ENCODE measurements around the gene OSBPL8. TPM values are rescaled to one million over a fixed set of nuclear protein-coding genes. Genes with fewer than 3 reads are reported as not detected.

The OSBPL8 gene
- total RNA-seq, 2 donors from 2014 or later, result 141 to 146 TPM

DNA sequence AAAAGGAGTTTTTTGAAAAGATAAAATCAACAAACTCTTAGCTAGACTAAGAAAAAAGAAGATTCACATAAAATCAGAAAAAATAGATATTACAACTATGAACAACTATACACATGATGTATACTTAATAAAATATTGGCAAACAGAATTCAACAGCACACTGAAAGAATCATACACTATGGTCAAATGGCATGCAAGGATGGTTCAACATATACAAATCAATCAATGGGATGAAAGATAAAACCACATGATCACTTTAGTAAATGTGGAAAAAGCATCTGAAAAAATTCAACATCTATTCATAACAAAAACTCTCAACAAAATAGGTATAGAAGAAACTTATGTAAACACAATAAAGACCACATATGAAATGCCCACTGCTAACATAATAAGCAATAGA is 126.8 kb downstream of the OSBPL8 start:
- Mint-ChIP-seq H3K4me1 (peaks cover 7% of the 10 kb centered on the region), H3K27me3 (no peaks in the 10 kb centered on the region), H3K36me3 (ENCODE audit: low read depth) (peaks cover 4% of the 10 kb centered on the region), H3K4me3 (no peak overlapping the region), H3K27ac (no peak overlapping the region)
- no peak for DNase-seq
- no peak for ATAC-seq
- peaks cover 4% of the 10 kb centered on the region for H3K9me3 ChIP-seq (ENCODE audit: control insufficient read depth, low read length, poor library complexity, severe bottlenecking)

DNA sequence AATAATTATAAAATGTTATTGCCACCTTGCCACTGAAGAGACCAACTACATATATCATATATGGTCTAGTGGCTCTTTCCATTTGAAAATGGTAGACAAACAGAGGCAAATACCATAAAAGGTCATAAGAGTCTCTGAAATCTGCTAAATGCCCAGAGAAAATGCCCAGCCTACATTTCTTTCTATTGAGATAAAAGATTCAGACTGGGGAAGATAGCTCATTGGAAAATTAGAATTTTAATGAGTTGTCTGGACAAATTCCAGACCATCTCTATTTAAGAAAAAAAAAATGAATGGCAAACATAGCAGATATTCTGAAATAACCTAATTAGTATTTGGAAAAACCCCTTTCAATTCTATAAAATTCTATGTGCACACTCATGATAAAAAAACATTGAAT is 131.5 kb downstream of the OSBPL8 start:
- peaks cover 4% of the 10 kb centered on the region for H3K36me3 Mint-ChIP-seq (ENCODE audit: low read depth)
- H3K9me3 ChIP-seq (ENCODE audit: control insufficient read depth, low read length, poor library complexity, severe bottlenecking), result peaks cover 4% of the 10 kb centered on the region
- no peak for DNase-seq
- no peak for ATAC-seq
- H3K4me3 Mint-ChIP-seq, result no peak overlapping the region
- H3K27me3 Mint-ChIP-seq, result no peaks in the 10 kb centered on the region
- peaks cover 10% of the 10 kb centered on the region for H3K4me1 Mint-ChIP-seq
- no peak overlapping the region for H3K27ac Mint-ChIP-seq

DNA sequence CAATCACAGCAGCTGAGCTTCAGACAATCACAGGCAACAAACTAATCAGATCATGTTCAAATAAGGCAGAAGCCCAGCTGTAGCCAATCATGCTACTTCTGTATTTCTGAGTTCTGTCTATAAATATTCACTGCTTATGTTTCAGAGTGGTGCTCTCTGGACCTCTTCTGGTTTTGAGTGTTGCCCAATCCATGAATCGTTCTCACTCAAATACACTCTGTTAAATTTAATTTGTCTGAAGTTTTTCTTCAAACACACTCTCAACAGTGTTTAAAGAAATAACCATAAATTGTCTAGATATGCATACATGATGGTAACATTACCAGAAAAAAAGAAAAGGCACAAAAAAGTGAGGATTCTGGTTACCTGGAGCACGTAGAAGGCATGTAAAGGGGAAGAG is 133.4 kb downstream of the OSBPL8 start:
- no peak overlapping the region for H3K27ac Mint-ChIP-seq
- peaks cover 18% of the 10 kb centered on the region for H3K4me1 Mint-ChIP-seq
- no peak overlapping the region for H3K4me3 Mint-ChIP-seq
- DNase-seq (no peak), ATAC-seq (no peak)
- H3K27me3 Mint-ChIP-seq, result no peaks in the 10 kb centered on the region
- no peaks in the 10 kb centered on the region for H3K36me3 Mint-ChIP-seq (ENCODE audit: low read depth)
- H3K9me3 ChIP-seq (ENCODE audit: control insufficient read depth, low read length, poor library complexity, severe bottlenecking), result no peaks in the 10 kb centered on the region

DNA sequence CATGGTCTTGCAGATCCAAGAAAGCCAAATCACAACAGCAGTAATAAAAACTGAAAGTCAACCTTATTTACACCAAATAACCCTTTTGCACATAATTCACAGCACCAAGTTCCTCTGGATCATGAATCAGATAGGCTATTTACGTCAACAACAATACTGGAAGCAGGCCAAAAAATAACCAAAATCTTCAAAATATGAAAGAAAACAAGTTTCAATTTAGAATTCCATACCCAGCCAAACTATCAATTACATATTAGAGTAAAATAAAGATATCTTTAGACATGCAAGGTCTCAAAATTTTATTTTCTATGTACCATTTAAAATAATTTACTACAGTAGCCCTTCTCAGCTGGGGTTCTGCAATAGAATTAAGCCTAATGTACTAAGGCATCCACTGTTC is 134.6 kb downstream of the OSBPL8 start:
- H3K27ac Mint-ChIP-seq, result no peak overlapping the region
- H3K4me3 Mint-ChIP-seq, result no peak overlapping the region

DNA sequence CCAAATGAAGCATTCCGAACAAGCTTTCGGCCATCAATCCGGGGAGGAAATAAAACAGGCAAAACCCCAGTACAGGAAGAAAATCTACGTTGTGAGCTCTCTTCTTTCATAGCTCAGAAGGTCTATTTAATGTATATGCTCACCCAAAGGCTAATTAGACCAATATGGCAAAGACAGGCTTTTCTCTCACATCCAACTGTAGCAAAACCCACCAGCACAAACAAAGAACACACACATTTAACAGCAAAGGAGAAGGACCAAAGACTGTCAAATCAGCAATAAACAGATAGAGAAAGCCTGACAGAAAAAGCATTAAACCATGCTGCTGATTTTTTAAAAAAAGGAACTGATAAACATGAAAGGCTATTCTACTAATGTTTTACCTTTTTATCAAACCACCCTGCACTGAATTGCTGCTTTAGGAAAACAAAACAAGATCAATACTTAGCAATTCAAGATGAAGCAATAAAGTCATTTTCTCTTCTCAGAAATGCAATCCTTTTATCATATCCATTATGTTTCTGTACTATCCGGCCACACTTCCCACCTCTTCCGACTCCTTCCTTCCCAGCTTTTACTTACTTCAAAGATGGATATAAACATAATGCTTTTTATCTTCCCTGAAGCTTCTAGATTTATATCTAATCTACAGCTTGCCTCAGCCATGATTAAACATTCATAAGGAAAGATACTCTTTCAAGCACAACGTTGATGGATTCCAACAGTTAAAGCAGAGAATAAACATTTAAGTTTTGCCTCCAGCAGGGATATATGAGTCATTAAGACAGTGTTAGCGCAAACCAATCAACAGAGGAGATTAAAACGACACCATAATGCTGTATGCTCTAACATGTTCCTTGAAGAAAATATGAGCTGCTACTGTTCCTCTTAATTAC is 136.8 kb downstream of the OSBPL8 start:
- DNase-seq, result no peak
- H3K27ac Mint-ChIP-seq, result peak overlapping the region; percentile 32

More for the DNA sequence above, 134.6 kb downstream of the OSBPL8 start:
- ATAC-seq, result no peak
- H3K27me3 Mint-ChIP-seq, result no peaks in the 10 kb centered on the region
- H3K4me1 Mint-ChIP-seq, result peaks cover 16% of the 10 kb centered on the region
- H3K36me3 Mint-ChIP-seq (ENCODE audit: low read depth), result no peaks in the 10 kb centered on the region
- no peak for DNase-seq
- no peaks in the 10 kb centered on the region for H3K9me3 ChIP-seq (ENCODE audit: control insufficient read depth, low read length, poor library complexity, severe bottlenecking)

DNA sequence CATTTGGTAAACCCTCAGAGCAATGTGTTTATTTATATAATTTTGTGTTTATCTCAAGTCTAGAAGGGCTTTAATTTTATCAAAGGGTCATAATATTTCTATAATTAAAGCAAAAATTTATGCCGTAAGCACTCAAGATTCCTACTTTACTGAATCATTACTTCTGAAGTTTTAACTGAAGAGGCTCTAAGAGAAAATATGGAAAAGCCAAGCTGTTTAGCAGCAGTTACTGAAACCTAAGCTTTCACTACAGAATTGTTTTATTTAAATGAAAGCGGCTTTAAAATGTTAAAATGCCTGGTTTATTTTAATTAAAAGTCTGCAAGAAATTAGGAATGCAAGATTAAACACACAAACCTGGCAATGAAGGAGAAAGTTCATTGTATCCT is 137.4 kb downstream of the OSBPL8 start:
- no peak for ATAC-seq
- Mint-ChIP-seq H3K4me3 (no peak overlapping the region), H3K27ac (peak overlapping the region; percentile 32), H3K4me1 (peaks cover 18% of the 10 kb centered on the region), H3K27me3 (no peaks in the 10 kb centered on the region), H3K36me3 (ENCODE audit: low read depth) (no peaks in the 10 kb centered on the region)
- no peaks in the 10 kb centered on the region for H3K9me3 ChIP-seq (ENCODE audit: control insufficient read depth, low read length, poor library complexity, severe bottlenecking)
- DNase-seq, result no peak

More for the DNA sequence above, 136.8 kb downstream of the OSBPL8 start:
- H3K9me3 ChIP-seq (ENCODE audit: control insufficient read depth, low read length, poor library complexity, severe bottlenecking), result no peaks in the 10 kb centered on the region
- Mint-ChIP-seq H3K4me1 (peaks cover 15% of the 10 kb centered on the region), H3K4me3 (no peak overlapping the region), H3K27me3 (no peaks in the 10 kb centered on the region), H3K36me3 (ENCODE audit: low read depth) (no peaks in the 10 kb centered on the region)
- ATAC-seq, result no peak

DNA sequence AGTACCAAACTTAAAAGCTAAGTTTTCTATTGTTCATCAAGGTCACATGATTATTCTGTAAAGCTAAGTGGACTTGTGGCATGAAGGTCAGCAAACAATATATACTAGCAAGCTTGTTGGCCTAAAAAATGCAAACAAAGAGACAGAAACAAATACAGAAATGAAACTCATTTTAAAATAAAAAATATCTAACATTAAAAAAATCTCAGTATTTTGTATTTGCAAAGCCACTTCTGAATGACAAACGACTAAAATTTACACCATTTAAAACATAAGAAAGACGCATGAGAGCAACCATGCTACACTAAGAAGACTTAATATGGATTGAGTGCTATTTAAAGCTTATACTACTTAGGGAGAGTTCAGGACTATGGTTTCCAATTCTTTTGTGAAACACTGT is 138.5 kb downstream of the OSBPL8 start:
- no peaks in the 10 kb centered on the region for H3K9me3 ChIP-seq (ENCODE audit: control insufficient read depth, low read length, poor library complexity, severe bottlenecking)
- no peak for ATAC-seq
- Mint-ChIP-seq H3K36me3 (ENCODE audit: low read depth) (no peaks in the 10 kb centered on the region), H3K27me3 (no peaks in the 10 kb centered on the region), H3K4me1 (peaks cover 21% of the 10 kb centered on the region), H3K4me3 (no peak overlapping the region), H3K27ac (no peak overlapping the region)
- DNase-seq, result no peak

DNA sequence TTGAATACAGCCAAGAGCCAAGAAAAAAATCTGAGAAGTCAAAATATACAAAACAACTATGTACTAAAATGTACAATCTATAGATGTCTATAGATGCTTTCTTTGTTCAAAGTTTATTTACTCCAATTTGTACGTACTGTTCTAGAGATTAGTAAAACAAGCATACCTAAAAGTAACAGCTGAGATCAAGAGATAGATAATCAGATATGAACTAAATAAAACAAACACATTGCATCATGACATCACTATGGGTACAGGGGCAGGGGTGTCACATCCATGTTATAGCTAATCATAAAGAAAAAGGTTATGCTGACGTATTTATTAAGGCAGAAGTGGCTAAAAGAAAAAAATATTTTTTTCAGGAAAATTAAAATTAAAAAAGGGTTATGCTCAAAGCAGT is 139.3 kb downstream of the OSBPL8 start:
- ATAC-seq (no peak), DNase-seq (no peak)
- Mint-ChIP-seq H3K27ac (no peak overlapping the region), H3K36me3 (ENCODE audit: low read depth) (no peaks in the 10 kb centered on the region), H3K27me3 (no peaks in the 10 kb centered on the region), H3K4me3 (no peak overlapping the region), H3K4me1 (peaks cover 21% of the 10 kb centered on the region)
- H3K9me3 ChIP-seq (ENCODE audit: control insufficient read depth, low read length, poor library complexity, severe bottlenecking), result no peaks in the 10 kb centered on the region

DNA sequence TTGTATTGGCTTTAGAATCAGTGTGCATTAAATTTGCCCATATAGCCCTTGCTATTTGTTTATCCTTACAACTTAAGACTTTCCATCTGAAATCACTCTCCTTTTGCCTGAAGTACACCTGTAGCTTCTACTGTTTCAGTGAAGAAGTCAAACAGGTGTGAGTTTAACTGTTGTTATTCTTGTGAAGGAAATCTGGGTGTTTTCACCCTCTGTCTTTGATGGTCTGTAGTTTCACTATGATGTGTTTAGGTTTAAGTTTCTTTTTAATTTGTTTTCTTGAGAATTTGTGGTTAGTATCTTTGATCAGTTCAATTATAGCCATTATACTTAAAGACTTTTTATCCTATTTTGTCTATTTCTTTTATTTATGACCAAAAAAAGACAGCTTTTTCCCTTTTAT is 142.5 kb downstream of the OSBPL8 start:
- no peaks in the 10 kb centered on the region for H3K36me3 Mint-ChIP-seq (ENCODE audit: low read depth)
- no peak for DNase-seq
- no peak for ATAC-seq
- peaks cover 9% of the 10 kb centered on the region for H3K4me1 Mint-ChIP-seq
- peak overlapping the region; percentile 67 for H3K27ac Mint-ChIP-seq
- H3K4me3 Mint-ChIP-seq, result no peak overlapping the region
- H3K27me3 Mint-ChIP-seq, result no peaks in the 10 kb centered on the region
- no peaks in the 10 kb centered on the region for H3K9me3 ChIP-seq (ENCODE audit: control insufficient read depth, low read length, poor library complexity, severe bottlenecking)

DNA sequence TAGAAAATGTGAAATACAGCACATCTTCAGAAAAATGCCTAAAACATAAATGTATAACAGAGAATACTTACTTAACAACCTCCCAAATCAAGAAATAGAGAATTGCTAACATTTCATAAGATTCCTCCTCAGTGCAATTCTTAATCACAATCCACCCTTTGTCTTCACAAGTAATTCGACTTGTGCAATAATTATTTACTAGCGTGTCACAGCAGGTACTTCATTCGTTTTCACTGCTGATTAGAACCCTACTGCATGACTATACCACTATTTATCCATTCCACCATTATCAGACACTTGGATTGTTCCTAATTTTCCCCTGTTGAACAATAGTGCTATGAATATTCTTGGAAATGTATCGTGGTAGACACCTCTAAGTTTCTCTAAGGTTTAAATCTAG is 146.4 kb downstream of the OSBPL8 start:
- Mint-ChIP-seq H3K27ac (no peak overlapping the region), H3K27me3 (no peaks in the 10 kb centered on the region), H3K36me3 (ENCODE audit: low read depth) (peaks cover 4% of the 10 kb centered on the region), H3K4me3 (no peak overlapping the region), H3K4me1 (peaks cover 9% of the 10 kb centered on the region)
- no peaks in the 10 kb centered on the region for H3K9me3 ChIP-seq (ENCODE audit: control insufficient read depth, low read length, poor library complexity, severe bottlenecking)
- no peak for ATAC-seq
- no peak for DNase-seq

DNA sequence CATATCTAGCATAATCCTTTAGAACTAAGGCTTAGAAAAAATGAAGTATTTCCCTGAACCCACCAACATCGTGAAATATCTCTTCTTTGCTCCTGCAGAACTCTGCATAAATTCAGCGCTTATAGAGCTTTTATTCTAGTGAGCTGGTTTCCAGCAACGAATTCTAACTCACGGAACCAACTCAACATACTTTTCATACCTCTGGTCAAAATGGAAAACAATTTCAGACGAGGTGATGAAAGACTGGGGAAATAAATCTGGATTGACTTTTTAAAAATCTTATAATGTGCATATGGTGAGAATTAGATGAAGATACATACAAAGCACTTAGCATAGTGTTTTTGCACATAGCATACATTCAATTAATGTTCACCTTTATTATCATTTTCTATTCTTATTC is 148.8 kb downstream of the OSBPL8 start:
- H3K27me3 Mint-ChIP-seq, result no peaks in the 10 kb centered on the region
- peaks cover 2% of the 10 kb centered on the region for H3K4me1 Mint-ChIP-seq
- no peaks in the 10 kb centered on the region for H3K9me3 ChIP-seq (ENCODE audit: control insufficient read depth, low read length, poor library complexity, severe bottlenecking)
- no peak overlapping the region for H3K4me3 Mint-ChIP-seq
- ATAC-seq (no peak), DNase-seq (no peak)
- H3K36me3 Mint-ChIP-seq (ENCODE audit: low read depth), result peaks cover 4% of the 10 kb centered on the region
- H3K27ac Mint-ChIP-seq, result no peak overlapping the region

DNA sequence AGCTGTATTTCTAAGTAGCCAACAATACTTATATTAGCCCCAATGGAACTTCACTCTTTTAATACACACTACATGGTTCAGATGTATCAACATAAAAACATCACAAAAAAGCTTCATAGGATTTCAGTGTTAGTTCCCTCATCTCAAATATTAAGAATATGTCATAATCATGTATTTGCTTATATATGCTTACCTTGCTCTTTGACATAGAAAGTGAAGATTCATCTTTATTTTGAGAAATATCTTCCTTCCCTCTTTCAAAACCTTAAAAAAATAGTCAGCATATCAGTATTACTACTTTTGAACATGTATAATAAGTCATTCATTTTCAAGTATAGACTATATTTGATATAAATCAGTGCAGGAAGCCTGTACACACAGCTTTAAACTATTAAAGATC is 149.2 kb downstream of the OSBPL8 start:
- Mint-ChIP-seq H3K4me3 (no peak overlapping the region), H3K36me3 (ENCODE audit: low read depth) (peaks cover 4% of the 10 kb centered on the region), H3K27me3 (no peaks in the 10 kb centered on the region), H3K27ac (no peak overlapping the region), H3K4me1 (peaks cover 2% of the 10 kb centered on the region)
- DNase-seq, result no peak
- H3K9me3 ChIP-seq (ENCODE audit: control insufficient read depth, low read length, poor library complexity, severe bottlenecking), result no peaks in the 10 kb centered on the region
- ATAC-seq, result no peak

DNA sequence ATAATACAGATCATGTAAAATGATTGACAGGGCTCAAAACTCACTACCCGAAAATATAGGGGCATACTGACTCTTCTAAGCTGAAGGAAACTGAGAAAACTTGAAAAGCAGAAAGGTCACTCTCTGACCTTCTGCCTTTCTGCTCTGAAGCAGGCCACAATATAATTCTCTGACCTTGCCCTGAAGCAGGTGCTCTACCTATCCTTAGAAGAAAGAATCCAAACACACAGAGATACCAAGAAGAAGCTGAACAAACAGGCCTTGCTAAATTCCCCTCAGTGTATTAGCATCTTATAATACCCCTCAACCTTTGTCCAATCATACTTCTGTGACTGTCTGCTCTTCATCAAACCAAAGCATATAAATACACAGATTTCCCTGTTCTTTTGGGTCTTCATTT is 150.5 kb downstream of the OSBPL8 start:
- Mint-ChIP-seq H3K27me3 (no peaks in the 10 kb centered on the region), H3K4me1 (peaks cover 2% of the 10 kb centered on the region), H3K36me3 (ENCODE audit: low read depth) (peaks cover 4% of the 10 kb centered on the region), H3K4me3 (no peak overlapping the region), H3K27ac (no peak overlapping the region)
- DNase-seq (no peak), ATAC-seq (no peak)
- H3K9me3 ChIP-seq (ENCODE audit: control insufficient read depth, low read length, poor library complexity, severe bottlenecking), result no peaks in the 10 kb centered on the region

DNA sequence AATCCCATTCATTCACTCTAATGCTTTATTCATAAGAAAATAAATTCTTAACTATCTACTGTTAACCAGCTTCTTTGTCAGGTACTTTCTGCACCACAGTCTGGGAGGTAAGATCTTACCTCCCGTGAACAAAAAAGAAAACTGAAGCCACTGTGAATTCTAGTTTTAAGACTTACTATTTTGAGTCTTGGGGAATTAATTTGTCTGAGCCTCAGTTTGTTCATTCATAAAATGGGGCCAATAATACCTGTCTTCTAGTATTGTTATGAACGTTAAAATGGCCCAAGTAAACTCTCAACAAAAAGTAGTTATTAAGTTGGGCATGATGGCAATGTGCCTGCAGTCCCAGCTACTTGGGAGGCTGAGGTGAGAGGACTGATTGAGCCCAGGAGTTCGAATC is 151.9 kb downstream of the OSBPL8 start:
- DNase-seq (no peak), ATAC-seq (no peak)
- Mint-ChIP-seq H3K36me3 (ENCODE audit: low read depth) (peaks cover 4% of the 10 kb centered on the region), H3K27ac (peak overlapping the region; percentile 14), H3K4me1 (peaks cover 2% of the 10 kb centered on the region), H3K4me3 (no peak overlapping the region), H3K27me3 (no peaks in the 10 kb centered on the region)
- no peaks in the 10 kb centered on the region for H3K9me3 ChIP-seq (ENCODE audit: control insufficient read depth, low read length, poor library complexity, severe bottlenecking)
